ENCODE data around the gene OSBPL2.

DNA sequence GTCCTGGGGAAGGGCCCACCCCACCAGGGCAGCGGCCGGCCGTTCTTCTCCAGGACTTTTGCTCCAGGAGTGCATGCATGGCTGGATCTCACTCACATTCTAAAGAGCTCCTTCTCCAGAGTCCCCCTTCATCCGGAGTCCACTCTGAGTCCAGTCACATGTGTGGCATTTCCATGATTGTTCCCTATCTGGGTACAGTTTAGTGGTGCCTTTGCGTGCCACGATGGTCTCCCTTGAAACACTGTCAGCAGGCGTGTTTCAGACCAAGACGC is 20.9 kb downstream of the OSBPL2 start:
- no peak for TF ChIP-seq EZH2 (IDR thresholded peaks at IDR 0.05)
- no peak for TF ChIP-seq POLR2AphosphoS5 (IDR thresholded peaks at IDR 0.05; ENCODE audit: borderline replicate concordance, low read depth, low read length)
